Measurements from ENCODE around the gene SYNDIG1. TPM values are rescaled to one million over a fixed set of nuclear protein-coding genes. Genes with fewer than 3 reads are reported as not detected.

Gene SYNDIG1
- total RNA-seq, 1 experiment from 2014 or later: not detected

- DNase-seq (ENCODE audit: low read depth, low spot score): no peak
- Histone ChIP-seq H3K4me1 (ENCODE audit: control insufficient read depth, insufficient read depth, low read length) (no peaks in the 10 kb centered on the region), H3K36me3 (ENCODE audit: control insufficient read depth, insufficient read depth, low read length) (no peaks in the 10 kb centered on the region), H3K4me3 (ENCODE audit: low read depth in 2 of 2, low read length in 2 of 2) (no peak overlapping the region), H3K27me3 (ENCODE audit: control insufficient read depth, insufficient read depth, low read length) (no peaks in the 10 kb centered on the region), H3K27ac (ENCODE audit: low read length) (no peak overlapping the region), H3K9me3 (ENCODE audit: control insufficient read depth, insufficient read depth, low read depth, low read length) (no peaks in the 10 kb centered on the region)
- ChIA-PET CTCF (no interaction called here), POLR2A (no interaction called here)
- BruUV-seq (replicated peaks): no TSS peak
- TF ChIP-seq REST (IDR thresholded peaks at IDR 0.05; ENCODE audit: insufficient read depth in 1 of 2, low read depth in 2 of 2, low read length in 1 of 2) (no peak), POLR2AphosphoS5 (IDR thresholded peaks at IDR 0.05; ENCODE audit: low read depth, low read length) (no peak), CTCF (IDR thresholded peaks at IDR 0.05) (no peak), TCF7L2 (IDR thresholded peaks at IDR 0.05; ENCODE audit: low read depth, low read length) (no peak), SIN3A (IDR thresholded peaks at IDR 0.05; ENCODE audit: borderline replicate concordance, insufficient read depth, low read depth, low read length) (no peak)
- intact Hi-C loops (cut with micrococcal nuclease; ENCODE audit: unreplicated experiment): no loop called here
- ATAC-seq: no peak
- in situ Hi-C loops (cut with HindIII; ENCODE audit: low pct_unique_long_range_greater_than_20kb, low sequenced_read_pairs): no loop called here
These were observed 157.9 kb downstream of the SYNDIG1 start for GRCh38 chr20:24627291-24627690.

GRCh38 chr20:24627926-24628325, 158.5 kb downstream of the SYNDIG1 start:
- H3K4me1 ChIP-seq (ENCODE audit: control insufficient read depth, insufficient read depth, low read length): no peaks in the 10 kb centered on the region
- DNase-seq (ENCODE audit: low read depth, low spot score) (no peak), ATAC-seq (no peak)
- CTCF ChIA-PET: no interaction called here
- no peak overlapping the region for H3K27ac ChIP-seq (ENCODE audit: low read length)
- in situ Hi-C loops (cut with HindIII; ENCODE audit: low pct_unique_long_range_greater_than_20kb, low sequenced_read_pairs): no loop called here
- H3K36me3 ChIP-seq (ENCODE audit: control insufficient read depth, insufficient read depth, low read length): no peaks in the 10 kb centered on the region
- BruUV-seq (replicated peaks): no TSS peak
- no peak overlapping the region for H3K4me3 ChIP-seq (ENCODE audit: low read depth in 2 of 2, low read length in 2 of 2)
- H3K9me3 ChIP-seq (ENCODE audit: control insufficient read depth, insufficient read depth, low read depth, low read length): no peaks in the 10 kb centered on the region
- TF ChIP-seq POLR2AphosphoS5 (IDR thresholded peaks at IDR 0.05; ENCODE audit: low read depth, low read length): no peak
- TF ChIP-seq CTCF (IDR thresholded peaks at IDR 0.05): no peak
- TF ChIP-seq REST (IDR thresholded peaks at IDR 0.05; ENCODE audit: insufficient read depth in 1 of 2, low read depth in 2 of 2, low read length in 1 of 2): no peak
- no peak for TF ChIP-seq TCF7L2 (IDR thresholded peaks at IDR 0.05; ENCODE audit: low read depth, low read length)
- TF ChIP-seq SIN3A (IDR thresholded peaks at IDR 0.05; ENCODE audit: borderline replicate concordance, insufficient read depth, low read depth, low read length): no peak
- no peaks in the 10 kb centered on the region for H3K27me3 ChIP-seq (ENCODE audit: control insufficient read depth, insufficient read depth, low read length)
- intact Hi-C loops (cut with micrococcal nuclease; ENCODE audit: unreplicated experiment): no loop called here
- POLR2A ChIA-PET: no interaction called here

Measured in Panc1 (cell line).